Loucy (cell line): Measurements from ENCODE around the gene PAQR9.

Source experiments
- CTCF ChIP-seq: fragments of 200-600 bp; sonication (generic); conservative IDR thresholded peaks from 2 replicates; pipeline ENCODE4 v1.5.1; 2014; ENCODE audit warnings: mild to moderate bottlenecking, antibody characterized with exemption, low read length
- EZH2phosphoT487 ChIP-seq: fragments of 200-600 bp; IDR thresholded peaks from 2 replicates; pipeline ENCODE4 v1.6.1; 2018; ENCODE audit warnings: antibody characterized with exemption, mild to moderate bottlenecking, moderate library complexity, borderline replicate concordance

DNA sequence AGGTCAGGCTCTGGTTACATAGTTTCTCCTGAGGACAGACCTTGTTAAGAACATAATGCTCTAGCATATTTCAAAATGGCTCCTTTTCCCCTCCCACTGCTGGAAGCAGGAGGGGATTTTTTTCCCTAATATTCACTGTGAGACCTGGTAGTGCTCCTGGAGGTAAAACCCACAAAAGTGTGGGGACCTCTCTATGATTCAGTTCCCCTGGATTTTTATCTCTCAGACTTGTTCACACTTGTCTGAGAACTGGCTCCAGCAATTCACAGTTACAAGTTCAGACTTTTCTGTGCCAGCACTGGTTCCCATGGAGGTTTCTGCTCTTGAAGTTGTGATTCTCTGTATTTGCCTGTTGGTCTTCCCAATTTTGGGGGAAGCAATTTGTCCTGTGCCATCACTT, 38.3 kb downstream of the PAQR9 start:
- TF ChIP-seq CTCF (no peak), EZH2phosphoT487 (no peak)
